GM21737 (cell line): ENCODE results near the gene RCAN2.

Source experiments
- ATAC-seq: cut with Tn5 transposase; IDR thresholded peaks from one replicate; pipeline ENCODE4 v1.9.1; 2021; ENCODE audit warnings: mild to moderate bottlenecking, moderate library complexity; ENCODE audit not compliant: unreplicated experiment

The RCAN2 gene

GRCh38 chr6:46299253-46299652, 192.0 kb downstream of the RCAN2 start:
- ATAC-seq = no peak

- ATAC-seq = no peak
Observed at GRCh38 chr6:46296586-46296985, 194.7 kb downstream of the RCAN2 start.

DNA sequence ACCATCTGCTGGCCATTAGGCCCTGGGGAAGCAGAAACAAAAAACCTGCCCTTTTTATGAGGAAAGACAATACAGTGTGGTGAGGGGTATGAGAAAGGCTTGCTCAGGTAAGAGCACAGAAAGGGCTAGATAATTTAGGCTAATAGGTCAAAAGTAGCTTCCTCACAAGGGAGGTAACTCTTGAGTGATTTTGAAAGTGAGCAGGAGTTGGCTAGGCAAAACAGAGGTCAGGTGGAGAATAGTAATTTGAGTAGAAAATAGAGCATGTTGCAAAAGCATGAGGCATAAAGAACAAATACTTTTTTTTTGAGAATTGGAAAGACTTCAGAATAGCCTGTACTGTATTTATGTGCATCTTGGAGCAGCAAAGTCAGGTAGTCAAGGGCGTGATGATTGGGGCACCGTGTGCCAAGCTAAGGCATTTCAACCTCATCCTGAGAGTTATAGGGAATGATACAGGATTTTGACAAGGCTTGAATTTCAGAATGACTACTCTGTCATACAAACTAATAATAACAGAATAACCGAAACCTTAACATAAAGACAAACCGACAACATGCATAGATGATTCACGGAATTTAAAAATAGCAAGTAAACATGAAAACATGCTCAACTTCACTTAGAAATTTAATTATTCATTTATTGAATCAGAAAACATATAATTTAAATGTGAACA, 197.5 kb downstream of the RCAN2 start:
- ATAC-seq = peak; percentile 77

- ATAC-seq = no peak
Observed at GRCh38 chr6:46291880-46292279, 199.4 kb downstream of the RCAN2 start.

DNA sequence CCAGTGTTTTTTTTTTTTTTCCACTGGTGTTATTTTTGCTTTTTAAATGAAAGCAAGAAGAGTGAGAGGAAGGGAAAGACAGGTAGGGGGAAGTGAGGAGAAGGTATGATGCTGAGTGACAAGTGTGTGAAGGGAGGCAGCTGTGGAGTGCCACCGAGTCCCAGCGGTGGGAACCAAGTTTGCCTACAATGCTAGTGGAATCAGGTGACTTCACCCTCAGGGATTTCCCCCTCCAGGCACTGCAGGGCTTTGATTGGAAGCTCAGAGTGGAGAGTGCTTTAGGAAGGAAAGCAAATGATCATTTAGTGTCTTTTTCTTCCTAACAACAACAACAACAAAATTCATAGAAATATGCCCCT, 200.0 kb downstream of the RCAN2 start:
- no peak for ATAC-seq

DNA sequence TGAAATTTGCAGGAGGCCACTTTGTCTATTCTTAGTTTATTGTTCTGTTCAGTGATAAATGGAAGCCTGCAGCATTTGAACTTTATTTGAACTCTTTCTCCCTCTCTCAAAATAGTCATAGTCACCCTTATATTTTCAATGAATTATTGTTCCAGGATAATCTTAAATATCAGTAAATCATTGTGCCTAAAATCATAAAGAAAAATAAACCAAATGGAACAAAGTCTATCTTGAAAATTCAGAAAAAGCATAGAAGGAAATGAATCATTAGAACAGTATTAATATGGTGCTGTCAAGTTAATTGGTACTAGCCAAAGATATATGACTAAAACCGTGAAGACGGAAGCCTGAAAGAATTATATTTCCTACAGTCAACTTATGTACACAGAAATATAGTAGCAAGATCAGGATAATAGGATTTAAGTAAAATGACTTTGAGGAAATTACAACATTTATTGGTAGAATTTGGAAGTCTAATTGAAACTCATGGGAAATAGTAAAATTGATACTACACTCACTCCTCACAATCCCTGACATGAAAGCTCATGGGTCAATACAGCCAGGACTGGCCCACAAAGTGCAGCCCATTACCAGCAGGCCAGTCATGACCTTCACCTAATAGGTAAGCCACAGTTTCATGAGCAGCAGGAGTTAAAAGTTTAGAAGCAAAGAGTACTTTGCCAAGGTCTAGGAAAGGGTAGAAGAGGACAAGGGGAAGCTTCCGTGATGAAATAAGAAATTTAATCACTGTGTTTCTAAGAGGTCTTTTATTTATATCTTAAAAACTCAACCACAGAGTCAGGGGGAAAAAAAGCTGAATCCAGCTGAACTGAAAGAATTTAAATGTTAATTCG, 200.6 kb downstream of the RCAN2 start:
- no peak for ATAC-seq

- ATAC-seq = no peak
Observed at GRCh38 chr6:46289898-46290297, 201.4 kb downstream of the RCAN2 start.

GRCh38 chr6:46288835-46289234, 202.4 kb downstream of the RCAN2 start:
- no peak for ATAC-seq

GRCh38 chr6:46287681-46288080, 203.6 kb downstream of the RCAN2 start:
- no peak for ATAC-seq

GRCh38 chr6:46287043-46287442, 204.2 kb downstream of the RCAN2 start:
- ATAC-seq = no peak

DNA sequence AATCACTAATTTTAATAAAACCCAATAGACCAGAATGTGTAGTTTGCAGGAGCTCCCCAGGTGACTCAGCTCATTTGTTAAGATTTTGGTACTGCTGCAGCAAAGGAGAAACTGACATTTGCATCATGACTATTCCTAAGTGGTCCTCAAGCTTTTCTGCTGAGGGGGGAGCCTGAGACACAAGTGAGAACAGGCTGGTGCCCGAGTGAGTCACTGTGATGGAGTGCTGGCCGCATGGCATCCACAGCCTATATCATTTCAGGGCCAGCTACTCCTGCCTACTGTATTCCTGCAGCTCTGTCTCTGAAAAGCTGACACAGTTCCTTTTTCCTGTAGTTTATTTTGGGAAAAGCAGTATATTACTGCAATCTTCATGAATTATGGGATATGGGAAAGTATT, 206.8 kb downstream of the RCAN2 start:
- no peak for ATAC-seq

- ATAC-seq = no peak
Observed at GRCh38 chr6:46281110-46281509, 210.1 kb downstream of the RCAN2 start.

GRCh38 chr6:46279874-46280273, 211.4 kb downstream of the RCAN2 start:
- ATAC-seq = no peak

DNA sequence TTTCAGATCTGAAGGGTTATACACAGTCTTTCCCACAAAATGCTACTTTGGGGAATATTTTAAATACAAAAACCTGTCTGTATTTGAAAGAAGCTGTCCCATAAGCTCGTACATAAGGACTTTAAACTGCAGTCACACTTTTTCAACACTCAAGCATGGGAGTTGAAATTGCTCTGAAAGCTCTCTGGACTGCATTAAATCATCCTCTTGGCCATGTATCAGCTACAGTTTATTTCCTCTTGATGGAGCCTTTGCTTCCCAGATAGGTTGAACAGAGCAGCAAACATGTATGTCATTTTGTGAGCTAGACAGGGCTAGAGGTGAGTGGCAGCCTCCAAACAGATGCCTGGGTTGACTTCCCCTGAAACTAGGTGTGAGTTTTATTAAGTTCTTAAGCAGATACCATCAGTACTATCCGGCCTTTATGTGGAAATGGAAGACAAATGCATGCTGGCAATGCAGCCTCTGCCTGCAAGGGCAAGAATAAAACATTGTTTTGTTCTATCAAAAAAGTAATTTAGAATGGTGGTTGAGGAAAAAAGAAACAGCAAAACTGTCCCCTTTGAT, 214.6 kb downstream of the RCAN2 start:
- no peak for ATAC-seq

GRCh38 chr6:46274502-46274901, 216.7 kb downstream of the RCAN2 start:
- no peak for ATAC-seq

GRCh38 chr6:46273911-46274310, 217.3 kb downstream of the RCAN2 start:
- ATAC-seq = no peak

DNA sequence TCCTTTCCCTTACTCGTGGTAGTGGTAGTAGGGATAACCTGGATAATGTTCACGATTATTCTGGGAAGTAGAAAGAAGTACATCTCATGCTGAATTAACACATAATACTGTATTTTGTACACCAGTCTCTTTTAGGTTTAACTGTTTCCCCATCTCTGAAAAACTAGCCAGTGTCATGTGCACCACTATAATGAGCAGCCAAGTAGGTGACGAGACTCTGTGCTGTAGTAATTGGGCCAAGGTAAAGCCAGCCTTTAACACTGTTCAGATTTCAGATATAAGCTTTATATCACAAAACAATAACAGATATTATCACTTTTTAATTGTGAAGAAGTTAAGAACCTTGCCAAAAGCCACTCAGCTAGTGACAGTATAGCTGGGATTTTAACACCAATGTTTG, 219.5 kb downstream of the RCAN2 start:
- no peak for ATAC-seq

DNA sequence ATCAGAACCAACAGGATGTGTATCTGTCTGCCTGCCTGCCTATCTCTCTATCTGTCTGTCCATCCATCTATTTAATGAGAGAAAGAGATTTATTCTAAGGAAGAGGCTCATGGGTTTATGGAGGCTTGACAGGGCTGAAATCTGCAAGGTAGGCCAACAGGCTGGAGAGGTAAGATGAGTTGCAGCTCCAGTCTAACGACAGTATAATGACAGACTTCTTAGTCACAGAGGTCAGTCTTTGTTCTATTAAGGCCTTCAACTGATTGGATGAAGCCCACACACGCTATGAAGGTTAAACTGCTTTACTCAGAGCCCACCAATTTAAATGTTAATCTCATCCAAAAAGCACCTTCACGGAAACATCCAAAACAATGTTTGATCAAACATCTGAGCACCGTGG, 220.1 kb downstream of the RCAN2 start:
- no peak for ATAC-seq

- no peak for ATAC-seq
Observed at GRCh38 chr6:46270336-46270735, 220.9 kb downstream of the RCAN2 start.

GRCh38 chr6:46269447-46270229, 221.6 kb downstream of the RCAN2 start:
- ATAC-seq = no peak

DNA sequence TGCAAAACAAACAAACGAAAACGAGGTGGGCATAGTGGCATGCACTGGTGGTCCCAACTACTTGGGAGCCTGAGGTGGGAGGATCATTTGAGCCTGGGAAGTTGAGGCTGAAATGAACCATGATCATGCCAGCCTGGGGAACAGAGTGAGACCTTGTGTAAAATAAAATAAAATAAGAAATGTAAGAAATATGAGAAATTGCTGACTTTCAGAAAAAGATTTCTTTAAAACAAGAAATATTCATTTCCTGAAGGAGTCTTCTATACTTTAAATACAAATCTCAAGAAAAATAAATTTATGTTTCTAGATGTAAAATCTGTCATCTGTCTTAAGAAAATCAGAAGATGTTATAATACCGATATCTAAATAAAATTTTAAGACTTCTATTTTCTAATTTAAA, 223.7 kb downstream of the RCAN2 start:
- no peak for ATAC-seq
